ENCODE data around the gene MAS1. TPM values are rescaled to one million over a fixed set of nuclear protein-coding genes. Genes with fewer than 3 reads are reported as not detected.

MAS1 gene
- total and polyA plus RNA-seq, 10 of the 15 experiments (the other 5 are each of a cell fraction or from before 2014, with no cell fraction given), result under 0.01 to 0.08 TPM; not detected in 8

DNA sequence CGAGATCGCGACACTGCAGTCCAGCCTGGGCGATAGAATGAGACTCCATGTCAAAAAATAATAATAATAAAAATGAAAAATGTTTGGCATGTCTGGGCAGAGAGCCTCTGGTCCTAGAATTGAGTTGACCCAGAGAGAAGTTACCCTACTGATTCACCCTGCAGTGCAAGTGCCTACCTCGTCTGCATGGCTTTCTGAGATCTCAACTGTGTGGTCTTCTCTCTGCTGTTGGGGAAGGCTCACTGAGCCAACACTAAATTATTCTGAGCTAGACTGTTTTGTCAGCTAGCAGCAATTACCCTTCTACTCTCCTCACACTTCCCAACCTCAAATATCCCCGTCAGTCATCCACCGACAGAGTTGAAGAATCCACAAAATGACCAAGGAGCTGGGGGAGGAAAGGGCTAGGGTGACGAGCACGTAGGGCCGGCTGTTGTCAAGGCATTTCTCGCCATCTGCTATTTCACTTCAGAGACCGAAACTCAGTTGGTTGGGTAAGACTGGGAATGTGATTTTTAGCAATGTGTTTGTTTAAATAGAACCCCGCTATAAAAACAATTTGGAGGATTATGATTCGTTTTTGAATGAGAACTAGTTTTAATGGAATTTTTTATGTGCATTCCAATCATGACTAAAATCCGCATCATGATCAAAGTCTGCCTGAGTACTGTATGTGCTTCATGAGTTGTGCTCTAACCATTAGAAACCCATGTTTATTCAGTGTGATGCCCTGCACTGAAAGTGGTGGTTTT, 9.4 kb downstream of the MAS1 start:
- in situ Hi-C loops (cut with MboI), result no loop called here
- Histone ChIP-seq H4K20me1 (ENCODE audit: control insufficient read depth, insufficient read depth) (no peaks in the 10 kb centered on the region), H3K4me3 (no peak overlapping the region), H3K9me3 (replicated peaks; ENCODE audit: control insufficient read depth, insufficient read depth, low read length) (no peaks in the 10 kb centered on the region; the same call in 2 of the 3 replicates), H3K79me2 (ENCODE audit: control insufficient read depth, insufficient read depth, low read length) (no peaks in the 10 kb centered on the region), H3K9ac (ENCODE audit: control insufficient read depth, insufficient read depth, low read length) (no peak overlapping the region), H3K27me3 (replicated peaks in 1 of 2; ENCODE audit: control insufficient read depth in 2 of 2, insufficient read depth in 2 of 2, low read length in 1 of 2) (no peaks in the 10 kb centered on the region), H3K36me3 (ENCODE audit: control insufficient read depth in 2 of 2, insufficient read depth in 2 of 2, low read length in 1 of 2) (no peaks in the 10 kb centered on the region), H3K27ac (ENCODE audit: control insufficient read depth, insufficient read depth) (no peak overlapping the region), H3K4me2 (ENCODE audit: control insufficient read depth, insufficient read depth) (no peak overlapping the region), H2AFZ (ENCODE audit: control insufficient read depth, low read depth, low read length) (no peak overlapping the region), H3K4me1 (ENCODE audit: control insufficient read depth, insufficient read depth, low read length) (peaks cover 13% of the 10 kb centered on the region)
- FAIRE-seq (no peak), DNase-seq (ENCODE audit: low read depth, low spot score) (no peak), ATAC-seq (no peak)
- intact Hi-C loops (cut with micrococcal nuclease; ENCODE audit: unreplicated experiment), result no loop called here
- CTCF ChIA-PET, result interaction anchor here (0.8 kb wide), 1 partner anchor 37 kb away, joined by 4 read pairs; no protein-coding TSS in a partner anchor
- 66% methylated on average over 15 of the region's 15 CpGs for WGBS (ENCODE audit: insufficient coverage, insufficient replicate concordance, low lambda C conversion rate, missing lambda C conversion rate)
- POLR2A ChIA-PET, result interaction anchor here (0.8 to 1.0 kb wide), 2 partner anchors 12 to 37 kb away, joined by 3 to 6 read pairs; no protein-coding TSS in a partner anchor
- RAD21 ChIA-PET (ENCODE audit: unreplicated experiment), result interaction anchor here (1.2 kb wide), 1 partner anchor 30 kb away, joined by 4 read pairs; no protein-coding TSS in a partner anchor
- no TSS peak for BruUV-seq (replicated peaks)
- TF ChIP-seq TBL1XR1 (IDR thresholded peaks at IDR 0.05; ENCODE audit: low read depth, low read length) (no peak), IKZF1 (conservative IDR thresholded peaks at IDR 0.05) (0 out of 2 replicates have a peak, but pooled peaks have one; percentile 12), CHD2 (IDR thresholded peaks at IDR 0.05; ENCODE audit: borderline replicate concordance, low read depth, low read length) (no peak), SMAD5 (IDR thresholded peaks at IDR 0.05; ENCODE audit: low read depth) (no peak), BMI1 (IDR thresholded peaks at IDR 0.05; ENCODE audit: borderline replicate concordance) (no peak), ZNF207 (IDR thresholded peaks at IDR 0.05; ENCODE audit: borderline replicate concordance) (no peak), MEF2B (IDR thresholded peaks at IDR 0.05; ENCODE audit: partially characterized antibody, poor library complexity, severe bottlenecking) (no peak)
- TF ChIP-seq, protein P1, sequence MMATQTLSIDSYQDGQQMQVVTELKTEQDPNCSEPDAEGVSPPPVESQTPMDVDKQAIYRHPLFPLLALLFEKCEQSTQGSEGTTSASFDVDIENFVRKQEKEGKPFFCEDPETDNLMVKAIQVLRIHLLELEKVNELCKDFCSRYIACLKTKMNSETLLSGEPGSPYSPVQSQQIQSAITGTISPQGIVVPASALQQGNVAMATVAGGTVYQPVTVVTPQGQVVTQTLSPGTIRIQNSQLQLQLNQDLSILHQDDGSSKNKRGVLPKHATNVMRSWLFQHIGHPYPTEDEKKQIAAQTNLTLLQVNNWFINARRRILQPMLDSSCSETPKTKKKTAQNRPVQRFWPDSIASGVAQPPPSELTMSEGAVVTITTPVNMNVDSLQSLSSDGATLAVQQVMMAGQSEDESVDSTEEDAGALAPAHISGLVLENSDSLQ (IDR thresholded peaks at IDR 0.05), result peak; percentile 41; the same call in 1 of the 2 replicates
- SMC1A ChIA-PET (ENCODE audit: uncharacterized antibody, unreplicated experiment), result interaction anchor here (0.7 to 2.5 kb wide), 9 partner anchors 9 to 33 kb away, joined by 3 to 15 read pairs (median 4); partner anchors contain the start of gene MAS1

Measured in GM12878 (cell line).